Astrocyte of the cerebellum (primary cell): ENCODE measurements around the gene SEPTIN10.

Experiments
- DNase-seq: peaks from one replicate; pipeline ENCODE4 v3.0.0-alpha.2; 2011; ENCODE audit warnings: low read depth
- H3K4me3 ChIP-seq: 2 replicates; pipeline ENCODE4 v1.5.1; 2011; ENCODE audit warnings: mild to moderate bottlenecking, low read depth, low read length, moderate library complexity
- CTCF ChIP-seq: IDR thresholded peaks from 2 replicates; pipeline ENCODE4 v1.5.1; 2012; ENCODE audit warnings: low read length, low read depth, moderate library complexity, mild to moderate bottlenecking; ENCODE audit errors: missing control alignments
- in situ Hi-C: cut with HindIII; loops from 2 replicates; pipeline ENCODE4 v1.10.0; 2017; ENCODE audit warnings: low sequenced_read_pairs

SEPTIN10 gene

GRCh38 chr2:109614715-109615636 is 1.2 kb upstream of the SEPTIN10 start:
- peak overlapping the region; percentile 74 for H3K4me3 ChIP-seq
- DNase-seq: no peak
- in situ Hi-C loops: no loop called here
- TF ChIP-seq CTCF: no peak

- DNase-seq: peak; percentile 49
- in situ Hi-C loops: no loop called here
- TF ChIP-seq CTCF: no peak
- peak overlapping the region; percentile 74 for H3K4me3 ChIP-seq
These were observed 465 bp downstream of the SEPTIN10 start for GRCh38 chr2:109613081-109613921.

GRCh38 chr2:109611467-109612095 is 2.2 kb downstream of the SEPTIN10 start:
- DNase-seq: peak; percentile 63
- in situ Hi-C loops: no loop called here
- TF ChIP-seq CTCF: no peak
- H3K4me3 ChIP-seq: peak overlapping the region; percentile 74

GRCh38 chr2:109609352-109610024 is 4.3 kb downstream of the SEPTIN10 start:
- peak; percentile 49 for DNase-seq
- in situ Hi-C loops: loop anchor here (5.0 kb wide), 1 partner anchor 38 kb away; no protein-coding TSS in a partner anchor
- H3K4me3 ChIP-seq: peak overlapping the region; percentile 17
- no peak for TF ChIP-seq CTCF

GRCh38 chr2:109607766-109608165 is 6.0 kb downstream of the SEPTIN10 start:
- in situ Hi-C loops: loop anchor here (5.0 kb wide), 1 partner anchor 40 kb away; no protein-coding TSS in a partner anchor
- no peak for DNase-seq
- H3K4me3 ChIP-seq: no peak overlapping the region
- TF ChIP-seq CTCF: no peak
